SK-N-SH (cell line): Measurements from ENCODE around the gene SPINK4. TPM values are rescaled to one million over a fixed set of nuclear protein-coding genes. Genes with fewer than 3 reads are reported as not detected.
A peak's percentile ranks its signal among the peaks of the same experiment; 100 is the strongest.

Experiments
- CTCF ChIA-PET: fragments of 300-600, 350-600 bp; formaldehyde crosslinking; extraction: SDS; loops from one replicate; lab custom pipeline; 2021; lab: Yijun Ruan, JAX
- POLR2A ChIA-PET: fragments of 350-600 bp; sonication (Branson Sonifier 250); formaldehyde crosslinking; extraction: SDS; loops from one replicate; lab custom pipeline; 2020; ENCODE audit warnings: antibody characterized with exemption, inconsistent platforms; lab: Yijun Ruan, JAX
- DNase-seq: peaks from one replicate; pipeline ENCODE4 v3.0.0; 2012
- H2AFZ ChIP-seq: fragments of 200-600 bp; sonication (generic); 2 replicates; pipeline ENCODE4 v1.8.1; 2016; ENCODE audit warnings: antibody characterized with exemption, mild to moderate bottlenecking, low read depth
- H3F3A ChIP-seq: fragments of 200-600 bp; sonication (generic); replicated peaks from 2 replicates; pipeline ENCODE3; 2016; ENCODE audit warnings: antibody characterized with exemption, mild to moderate bottlenecking; ENCODE audit not compliant: insufficient read depth
- H3K27ac ChIP-seq, 2 experiments: fragments of 200-500 bp in 1 of 2; fragments of 200-600 bp in 1 of 2; sonication (Bioruptor generic) in 1 of 2; sonication (generic), shearing (Covaris generic) in 1 of 2; 2 replicates each; pipeline versions ENCODE4 v1.5.1 to v1.6.1; 2014 to 2016; ENCODE audit warnings: low read depth in 2 of 2, inconsistent platforms in 1 of 2, low read length in 1 of 2, mild to moderate bottlenecking in 1 of 2, mixed read lengths in 1 of 2
- H3K27me3 ChIP-seq: fragments of 200-600 bp; sonication (generic), shearing (Covaris generic); 2 replicates; pipeline ENCODE4 v1.6.1; 2016; ENCODE audit warnings: mixed run types; ENCODE audit not compliant: insufficient read depth
- H3K36me3 ChIP-seq, 2 experiments: fragments of 200-500 bp in 1 of 2; fragments of 200-600 bp in 1 of 2; sonication (Bioruptor generic) in 1 of 2; sonication (generic) in 1 of 2; replicated peaks in 1 of 2; 2 replicates each; pipeline versions ENCODE3 to v1.5.1; 2014 to 2016; ENCODE audit warnings: low read length in 1 of 2, mild to moderate bottlenecking in 1 of 2; ENCODE audit not compliant: insufficient read depth in 2 of 2, control insufficient read depth in 1 of 2
- H3K4me1 ChIP-seq, 2 experiments: fragments of 200-500 bp in 1 of 2; fragments of 200-600 bp in 1 of 2; sonication (Bioruptor generic) in 1 of 2; sonication (generic), shearing (Covaris generic) in 1 of 2; 2 replicates each; pipeline versions ENCODE4 v1.5.1 to v1.6.1; 2014 to 2016; ENCODE audit warnings: low read depth in 1 of 2, low read length in 1 of 2, mixed run types in 1 of 2; ENCODE audit not compliant: insufficient read depth in 2 of 2, control insufficient read depth in 1 of 2
- H3K4me2 ChIP-seq: fragments of 200-600 bp; sonication (generic), shearing (Covaris generic); 2 replicates; pipeline ENCODE4 v1.6.1; 2017; ENCODE audit warnings: mixed run types
- H3K4me3 ChIP-seq, 2 experiments: fragments of 200-500 bp in 1 of 2; fragments of 200-600 bp in 1 of 2; sonication (Bioruptor generic) in 1 of 2; sonication (generic), shearing (Covaris generic) in 1 of 2; 2 replicates each; pipeline versions ENCODE4 v1.5.1 to v1.8.1; 2014 to 2016; ENCODE audit warnings: low read depth in 2 of 2, inconsistent platforms in 1 of 2, low read length in 1 of 2, mild to moderate bottlenecking in 1 of 2, mixed read lengths in 1 of 2, moderate library complexity in 1 of 2
- H3K79me2 ChIP-seq: fragments of 200-600 bp; sonication (generic); 2 replicates; pipeline ENCODE4 v1.8.1; 2017; ENCODE audit warnings: mild to moderate bottlenecking; ENCODE audit not compliant: insufficient read depth
- H3K9ac ChIP-seq: fragments of 200-600 bp; sonication (generic); 2 replicates; pipeline ENCODE4 v1.6.1; 2017; ENCODE audit warnings: mixed run types
- H3K9me2 ChIP-seq: fragments of 200-600 bp; sonication (generic); 2 replicates; pipeline ENCODE4 v1.6.1; 2017; ENCODE audit warnings: mixed run types
- H3K9me3 ChIP-seq: fragments of 200-600 bp; sonication (generic); 2 replicates; pipeline ENCODE4 v1.6.1; 2017; ENCODE audit warnings: mixed run types, mild to moderate bottlenecking, moderate library complexity
- H4K20me1 ChIP-seq: fragments of 200-600 bp; sonication (generic); 2 replicates; pipeline ENCODE4 v1.6.1; 2017; ENCODE audit warnings: mild to moderate bottlenecking, mixed run types; ENCODE audit not compliant: insufficient read depth
- CHD2 ChIP-seq: fragments of 150-350 bp; IDR thresholded peaks from 2 replicates; pipeline ENCODE4 v1.6.1; 2018; ENCODE audit warnings: low read length; ENCODE audit not compliant: partially characterized antibody
- ELF1 ChIP-seq: IDR thresholded peaks from 2 replicates; pipeline ENCODE4 v1.4.0; 2012
- EP300 ChIP-seq, 2 experiments: IDR thresholded peaks; 2 replicates each; pipeline versions ENCODE4 v1.4.0 to v1.6.1; 2012; ENCODE audit warnings: borderline replicate concordance in 1 of 2, low read depth in 1 of 2, low read length in 1 of 2
- EZH2phosphoT487 ChIP-seq: fragments of 200-600 bp; sonication (generic); IDR thresholded peaks from 2 replicates; pipeline ENCODE4 v1.6.1; 2017; ENCODE audit warnings: low read depth, mixed run types, mild to moderate bottlenecking, antibody characterized with exemption, moderate library complexity, borderline replicate concordance
- FOSL2 ChIP-seq: IDR thresholded peaks from 2 replicates; pipeline ENCODE4 v1.4.0; 2012; ENCODE audit warnings: low read depth, mild to moderate bottlenecking, moderate library complexity, borderline replicate concordance
- FOXM1 ChIP-seq: IDR thresholded peaks from 2 replicates; pipeline ENCODE4 v1.4.0; 2012; ENCODE audit warnings: low read depth, mild to moderate bottlenecking
- GABPA ChIP-seq: IDR thresholded peaks from 2 replicates; pipeline ENCODE4 v1.4.0; 2012; ENCODE audit warnings: low read depth, mild to moderate bottlenecking
- GATA2 ChIP-seq: sonication (generic); formaldehyde crosslinking; IDR thresholded peaks from 2 replicates; pipeline ENCODE4 v1.5.0; 2020; ENCODE audit warnings: mild to moderate bottlenecking, missing genetic modification reagents
- MEF2A ChIP-seq: IDR thresholded peaks from 2 replicates; pipeline ENCODE4 v1.4.0; 2012; ENCODE audit warnings: low read depth, borderline replicate concordance
- MXI1 ChIP-seq: IDR thresholded peaks from 2 replicates; pipeline ENCODE4 v1.6.1; 2012; ENCODE audit warnings: mild to moderate bottlenecking, low read depth, low read length, improper control_type of control experiment
- NFIC ChIP-seq: IDR thresholded peaks from 2 replicates; pipeline ENCODE4 v1.4.0; 2012; ENCODE audit warnings: borderline replicate concordance
- NRF1 ChIP-seq: IDR thresholded peaks from 2 replicates; pipeline ENCODE4 v1.6.1; 2012; ENCODE audit warnings: low read depth, mild to moderate bottlenecking, low read length
- POLR2AphosphoS5 ChIP-seq: IDR thresholded peaks from 2 replicates; pipeline ENCODE4 v1.6.1; 2012; ENCODE audit warnings: low read depth, low read length
- RAD21 ChIP-seq: IDR thresholded peaks from 2 replicates; pipeline ENCODE4 v1.6.1; 2012; ENCODE audit warnings: mild to moderate bottlenecking, low read length
- SMC3 ChIP-seq: IDR thresholded peaks from 2 replicates; pipeline ENCODE4 v1.6.1; 2012; ENCODE audit warnings: low read depth, low read length, improper control_type of control experiment
- TAF1 ChIP-seq: IDR thresholded peaks from 2 replicates; pipeline ENCODE4 v1.6.1; 2012; ENCODE audit warnings: low read depth, mild to moderate bottlenecking, low read length, moderate library complexity, borderline replicate concordance
- TCF12 ChIP-seq: IDR thresholded peaks from 2 replicates; pipeline ENCODE4 v1.4.0; 2012
- YY1 ChIP-seq: IDR thresholded peaks from 2 replicates; pipeline ENCODE4 v1.4.0; 2012; ENCODE audit warnings: low read depth, mild to moderate bottlenecking
- WGBS: methylation state at CpG from one replicate; pipeline ENCODE4 v1.1.6; 2017; ENCODE audit warnings: low lambda C conversion rate; 5-methylcytosine and 5-hydroxymethylcytosine counted together
- polyA plus RNA-seq, 3 experiments: library from polyadenylated mRNA; depleted of rRNA; stranded (reverse); fragments of >200 nt; gene quantifications; 2 replicates each; pipeline ENCODE4 v1.2.3, GENCODE V29; 2012
- TF ChIP-seq, protein P1 (sequence below): IDR thresholded peaks from 2 replicates; pipeline ENCODE4 v1.4.0; 2012; ENCODE audit warnings: low read depth, borderline replicate concordance
- TF ChIP-seq, protein P2 (sequence below): IDR thresholded peaks from 2 replicates; pipeline ENCODE4 v1.4.0; 2012; ENCODE audit warnings: low read depth
- TF ChIP-seq, protein P3 (sequence below): IDR thresholded peaks from 2 replicates; pipeline ENCODE4 v1.6.1; 2012; ENCODE audit warnings: mild to moderate bottlenecking, low read depth, low read length, moderate library complexity
- TF ChIP-seq, protein P4 (sequence below): fragments of 150-350 bp; IDR thresholded peaks from 2 replicates; pipeline ENCODE4 v1.6.1; 2017; ENCODE audit warnings: antibody characterized with exemption, low read length, low read depth, borderline replicate concordance

Gene SPINK4
- polyA plus RNA-seq, 1 of the 3 experiments (the other 2 are of a cell fraction): not detected

DNA sequence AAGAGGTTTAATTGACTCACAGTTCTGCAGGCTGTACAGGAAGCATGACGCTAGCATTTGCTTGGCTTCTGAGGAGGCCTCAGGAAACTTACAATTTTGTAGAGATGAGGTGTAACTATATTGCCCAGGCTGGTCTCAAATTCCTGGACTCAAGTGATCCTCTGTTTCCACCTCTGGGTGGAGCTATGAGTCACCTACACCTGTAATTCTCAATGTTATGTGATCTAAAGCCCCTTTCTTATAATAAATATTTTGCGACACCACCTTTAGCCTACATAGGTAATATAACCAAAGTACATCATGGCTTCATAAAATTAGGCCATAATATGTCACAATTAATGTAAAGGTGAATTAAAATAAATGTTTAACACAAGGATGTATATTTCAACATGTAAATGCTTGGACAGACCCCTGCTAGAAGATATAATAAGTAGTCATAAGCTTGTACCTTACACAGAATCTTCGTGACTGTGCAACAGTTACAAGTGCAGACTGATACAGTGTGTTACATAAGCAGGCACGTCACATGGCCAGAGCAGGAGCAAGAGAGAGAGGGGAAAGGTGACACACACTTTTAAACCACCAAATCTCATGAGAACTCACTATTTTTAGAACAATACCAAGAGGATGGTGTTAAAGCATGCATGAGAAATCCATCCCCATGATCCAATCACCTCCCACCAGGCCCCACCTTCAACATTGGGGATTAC is 29.8 kb upstream of the SPINK4 start:
- Histone ChIP-seq H3K27ac (peak overlapping the region in 1 of 2 experiments; percentile 39; a peak in 1 of 4 replicates), H3F3A (no peaks in the 10 kb centered on the region), H4K20me1 (no peaks in the 10 kb centered on the region), H3K27me3 (no peaks in the 10 kb centered on the region), H3K4me2 (no peak overlapping the region), H3K4me3 (no peak overlapping the region), H2AFZ (no peak overlapping the region), H3K4me1 (no peaks in the 10 kb centered on the region; a peak in 1 of 4 replicates), H3K36me3 (no peaks in the 10 kb centered on the region), H3K79me2 (no peaks in the 10 kb centered on the region), H3K9ac (no peak overlapping the region), H3K9me2 (no peaks in the 10 kb centered on the region), H3K9me3 (no peaks in the 10 kb centered on the region)
- POLR2A ChIA-PET: no interaction called here
- TF ChIP-seq POLR2AphosphoS5 (no peak), FOXM1 (no peak), CHD2 (no peak), EZH2phosphoT487 (no peak), SMC3 (no peak), GATA2 (CRISPR knock-in tag) (no peak), GABPA (no peak), ELF1 (no peak), YY1 (no peak), EP300 (IDR thresholded peaks at IDR 0.05; ENCODE audit: borderline replicate concordance in 1 of 2, low read depth in 1 of 2, low read length in 1 of 2) (no peak), MXI1 (no peak)
- TF ChIP-seq, protein P1, sequence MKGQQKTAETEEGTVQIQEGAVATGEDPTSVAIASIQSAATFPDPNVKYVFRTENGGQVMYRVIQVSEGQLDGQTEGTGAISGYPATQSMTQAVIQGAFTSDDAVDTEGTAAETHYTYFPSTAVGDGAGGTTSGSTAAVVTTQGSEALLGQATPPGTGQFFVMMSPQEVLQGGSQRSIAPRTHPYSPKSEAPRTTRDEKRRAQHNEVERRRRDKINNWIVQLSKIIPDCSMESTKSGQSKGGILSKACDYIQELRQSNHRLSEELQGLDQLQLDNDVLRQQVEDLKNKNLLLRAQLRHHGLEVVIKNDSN: no peak
- TF ChIP-seq, protein P2, sequence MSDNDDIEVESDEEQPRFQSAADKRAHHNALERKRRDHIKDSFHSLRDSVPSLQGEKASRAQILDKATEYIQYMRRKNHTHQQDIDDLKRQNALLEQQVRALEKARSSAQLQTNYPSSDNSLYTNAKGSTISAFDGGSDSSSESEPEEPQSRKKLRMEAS: no peak
- CTCF ChIA-PET: no interaction called here
- WGBS: 87% methylated on average over 4 of the region's 4 CpGs
- no peak for DNase-seq

DNA sequence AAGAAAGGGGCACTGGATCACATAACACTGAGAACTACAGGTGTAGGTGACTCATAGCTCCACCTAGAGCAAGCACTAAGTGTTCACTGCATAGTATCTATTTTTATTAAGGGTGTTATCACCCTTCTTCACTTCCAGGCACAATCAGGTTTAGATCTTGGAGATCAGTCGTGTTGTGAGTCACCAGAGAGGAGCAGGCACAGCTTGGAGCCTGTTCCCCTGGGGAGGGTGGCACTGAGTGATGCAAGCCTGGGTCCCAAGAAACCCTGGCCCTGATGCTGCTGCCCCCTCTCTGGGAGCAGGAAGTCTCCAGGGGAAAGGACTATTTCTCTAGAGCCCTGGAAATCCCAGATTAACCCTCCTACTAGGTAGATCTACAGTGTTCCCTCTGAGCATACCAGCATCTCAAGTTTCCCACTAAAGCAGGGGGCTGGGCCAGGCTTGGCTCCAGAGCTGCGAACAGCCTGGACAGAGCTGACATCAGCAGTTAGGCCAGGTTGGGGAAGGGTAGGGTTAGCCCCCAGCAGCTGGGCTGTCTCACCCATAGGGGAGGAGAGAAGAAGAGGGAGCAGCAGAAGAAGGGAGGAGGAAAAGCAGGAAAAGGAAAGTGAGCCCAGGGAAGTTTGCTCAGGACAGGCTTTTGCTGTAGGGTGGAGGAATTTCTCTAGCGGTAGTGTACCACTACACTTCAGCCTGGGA is 28.1 kb upstream of the SPINK4 start:
- Histone ChIP-seq H3K79me2 (no peaks in the 10 kb centered on the region), H3K4me2 (peak overlapping the region; percentile 42; the same call in 1 of the 2 replicates), H3K4me1 (no peaks in the 10 kb centered on the region; a peak in 1 of 4 replicates), H3K9me2 (no peaks in the 10 kb centered on the region), H3K9ac (no peak overlapping the region), H3K4me3 (no peak overlapping the region), H4K20me1 (no peaks in the 10 kb centered on the region), H3K9me3 (no peaks in the 10 kb centered on the region), H2AFZ (no peak overlapping the region), H3K27me3 (no peaks in the 10 kb centered on the region), H3K27ac (peak overlapping the region in 1 of 2 experiments; percentile 48; a peak in 2 of 4 replicates), H3K36me3 (no peaks in the 10 kb centered on the region), H3F3A (no peaks in the 10 kb centered on the region)
- no peak for DNase-seq
- CTCF ChIA-PET: interaction anchor here (0.8 kb wide), 1 partner anchor 12 kb away, joined by 3 read pairs; no protein-coding TSS in a partner anchor
- POLR2A ChIA-PET: no interaction called here
- 49% methylated on average over 3 of the region's 3 CpGs for WGBS
- TF ChIP-seq, protein P3, sequence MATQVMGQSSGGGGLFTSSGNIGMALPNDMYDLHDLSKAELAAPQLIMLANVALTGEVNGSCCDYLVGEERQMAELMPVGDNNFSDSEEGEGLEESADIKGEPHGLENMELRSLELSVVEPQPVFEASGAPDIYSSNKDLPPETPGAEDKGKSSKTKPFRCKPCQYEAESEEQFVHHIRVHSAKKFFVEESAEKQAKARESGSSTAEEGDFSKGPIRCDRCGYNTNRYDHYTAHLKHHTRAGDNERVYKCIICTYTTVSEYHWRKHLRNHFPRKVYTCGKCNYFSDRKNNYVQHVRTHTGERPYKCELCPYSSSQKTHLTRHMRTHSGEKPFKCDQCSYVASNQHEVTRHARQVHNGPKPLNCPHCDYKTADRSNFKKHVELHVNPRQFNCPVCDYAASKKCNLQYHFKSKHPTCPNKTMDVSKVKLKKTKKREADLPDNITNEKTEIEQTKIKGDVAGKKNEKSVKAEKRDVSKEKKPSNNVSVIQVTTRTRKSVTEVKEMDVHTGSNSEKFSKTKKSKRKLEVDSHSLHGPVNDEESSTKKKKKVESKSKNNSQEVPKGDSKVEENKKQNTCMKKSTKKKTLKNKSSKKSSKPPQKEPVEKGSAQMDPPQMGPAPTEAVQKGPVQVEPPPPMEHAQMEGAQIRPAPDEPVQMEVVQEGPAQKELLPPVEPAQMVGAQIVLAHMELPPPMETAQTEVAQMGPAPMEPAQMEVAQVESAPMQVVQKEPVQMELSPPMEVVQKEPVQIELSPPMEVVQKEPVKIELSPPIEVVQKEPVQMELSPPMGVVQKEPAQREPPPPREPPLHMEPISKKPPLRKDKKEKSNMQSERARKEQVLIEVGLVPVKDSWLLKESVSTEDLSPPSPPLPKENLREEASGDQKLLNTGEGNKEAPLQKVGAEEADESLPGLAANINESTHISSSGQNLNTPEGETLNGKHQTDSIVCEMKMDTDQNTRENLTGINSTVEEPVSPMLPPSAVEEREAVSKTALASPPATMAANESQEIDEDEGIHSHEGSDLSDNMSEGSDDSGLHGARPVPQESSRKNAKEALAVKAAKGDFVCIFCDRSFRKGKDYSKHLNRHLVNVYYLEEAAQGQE: no peak
- no peak for TF ChIP-seq MEF2A
- no peak for TF ChIP-seq TAF1
- peak; percentile 28; the same call in 1 of the 2 replicates for TF ChIP-seq TCF12
- no peak for TF ChIP-seq NFIC
- TF ChIP-seq MXI1: no peak
- TF ChIP-seq, protein P4, sequence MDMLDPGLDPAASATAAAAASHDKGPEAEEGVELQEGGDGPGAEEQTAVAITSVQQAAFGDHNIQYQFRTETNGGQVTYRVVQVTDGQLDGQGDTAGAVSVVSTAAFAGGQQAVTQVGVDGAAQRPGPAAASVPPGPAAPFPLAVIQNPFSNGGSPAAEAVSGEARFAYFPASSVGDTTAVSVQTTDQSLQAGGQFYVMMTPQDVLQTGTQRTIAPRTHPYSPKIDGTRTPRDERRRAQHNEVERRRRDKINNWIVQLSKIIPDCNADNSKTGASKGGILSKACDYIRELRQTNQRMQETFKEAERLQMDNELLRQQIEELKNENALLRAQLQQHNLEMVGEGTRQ: no peak
- TF ChIP-seq NRF1: no peak
- TF ChIP-seq FOSL2: peak; percentile 35; the same call in 1 of the 2 replicates
- no peak for TF ChIP-seq RAD21
- TF ChIP-seq EP300 (IDR thresholded peaks at IDR 0.05; ENCODE audit: borderline replicate concordance in 1 of 2, low read depth in 1 of 2, low read length in 1 of 2): no peak
